Measurements from ENCODE around the gene CDH13.

Gene CDH13

GRCh38 chr16:82736224-82736623 is 109.5 kb downstream of the CDH13 start:
- no peak overlapping the region for H3K27ac ChIP-seq
- no peak for TF ChIP-seq POLR2AphosphoS5 (IDR thresholded peaks at IDR 0.05; ENCODE audit: borderline replicate concordance, low read depth, low read length)
- TF ChIP-seq FOXP2 (optimal IDR thresholded peaks at IDR 0.05; ENCODE audit: control extremely low read depth, extremely low read length, insufficient read depth), result no peak
- TF ChIP-seq EZH2 (IDR thresholded peaks at IDR 0.05), result no peak
- no peaks in the 10 kb centered on the region for H3K9me3 ChIP-seq (ENCODE audit: low read depth, low read length)

GRCh38 chr16:82738699-82739098 is 111.9 kb downstream of the CDH13 start:
- Histone ChIP-seq H3K4me3 (no peak overlapping the region), H3K27ac (no peak overlapping the region), H3K9me3 (ENCODE audit: low read depth, low read length) (no peaks in the 10 kb centered on the region), H3K36me3 (ENCODE audit: insufficient read depth, low read length) (no peaks in the 10 kb centered on the region), H3K9ac (ENCODE audit: insufficient read length) (no peak overlapping the region)
- TF ChIP-seq FOXP2 (optimal IDR thresholded peaks at IDR 0.05; ENCODE audit: control extremely low read depth, extremely low read length, insufficient read depth), result no peak
- TF ChIP-seq EZH2 (IDR thresholded peaks at IDR 0.05), result no peak
- TF ChIP-seq POLR2AphosphoS5 (IDR thresholded peaks at IDR 0.05; ENCODE audit: borderline replicate concordance, low read depth, low read length), result no peak
- DNase-seq (ENCODE audit: low read depth, low spot score), result no peak

More at GRCh38 chr16:82736224-82736623, 109.5 kb downstream of the CDH13 start:
- no peak for DNase-seq (ENCODE audit: low read depth, low spot score)
- H3K9ac ChIP-seq (ENCODE audit: insufficient read length), result no peak overlapping the region
- no peaks in the 10 kb centered on the region for H3K36me3 ChIP-seq (ENCODE audit: insufficient read depth, low read length)
- no peak overlapping the region for H3K4me3 ChIP-seq

GRCh38 chr16:82741073-82741615 is 114.4 kb downstream of the CDH13 start:
- Histone ChIP-seq H3K36me3 (ENCODE audit: insufficient read depth, low read length) (no peaks in the 10 kb centered on the region), H3K9ac (ENCODE audit: insufficient read length) (no peak overlapping the region), H3K4me3 (no peak overlapping the region), H3K27ac (no peak overlapping the region), H3K9me3 (ENCODE audit: low read depth, low read length) (no peaks in the 10 kb centered on the region)
- TF ChIP-seq FOXP2 (optimal IDR thresholded peaks at IDR 0.05; ENCODE audit: control extremely low read depth, extremely low read length, insufficient read depth), result no peak
- TF ChIP-seq POLR2AphosphoS5 (IDR thresholded peaks at IDR 0.05; ENCODE audit: borderline replicate concordance, low read depth, low read length), result no peak
- TF ChIP-seq EZH2 (IDR thresholded peaks at IDR 0.05), result no peak
- no peak for DNase-seq (ENCODE audit: low read depth, low spot score)

DNA sequence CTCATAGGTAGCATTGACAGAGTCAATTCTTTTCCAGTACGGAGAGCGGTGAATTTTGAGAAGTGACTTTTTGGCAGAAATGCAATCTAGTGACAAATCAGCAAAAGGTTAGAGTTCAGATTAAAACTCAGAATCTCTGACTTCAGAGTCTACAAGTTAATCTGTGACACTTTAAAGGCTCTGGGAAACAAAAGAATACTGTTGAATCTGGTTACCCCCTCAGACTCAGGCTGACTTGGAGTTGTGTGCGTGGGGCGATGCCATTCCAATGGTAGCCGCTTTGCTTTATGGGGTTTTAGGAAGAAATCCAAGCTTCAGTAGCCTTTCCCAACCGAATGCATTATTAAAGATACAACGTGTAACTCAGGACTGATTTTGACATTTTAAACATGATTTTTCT is 118.2 kb downstream of the CDH13 start:
- Histone ChIP-seq H3K36me3 (ENCODE audit: insufficient read depth, low read length) (no peaks in the 10 kb centered on the region), H3K9ac (ENCODE audit: insufficient read length) (no peak overlapping the region), H3K27ac (no peak overlapping the region), H3K9me3 (ENCODE audit: low read depth, low read length) (no peaks in the 10 kb centered on the region), H3K4me3 (no peak overlapping the region)
- no peak for DNase-seq (ENCODE audit: low read depth, low spot score)
- TF ChIP-seq POLR2AphosphoS5 (IDR thresholded peaks at IDR 0.05; ENCODE audit: borderline replicate concordance, low read depth, low read length) (no peak), FOXP2 (optimal IDR thresholded peaks at IDR 0.05; ENCODE audit: control extremely low read depth, extremely low read length, insufficient read depth) (no peak), EZH2 (IDR thresholded peaks at IDR 0.05) (no peak)

DNA sequence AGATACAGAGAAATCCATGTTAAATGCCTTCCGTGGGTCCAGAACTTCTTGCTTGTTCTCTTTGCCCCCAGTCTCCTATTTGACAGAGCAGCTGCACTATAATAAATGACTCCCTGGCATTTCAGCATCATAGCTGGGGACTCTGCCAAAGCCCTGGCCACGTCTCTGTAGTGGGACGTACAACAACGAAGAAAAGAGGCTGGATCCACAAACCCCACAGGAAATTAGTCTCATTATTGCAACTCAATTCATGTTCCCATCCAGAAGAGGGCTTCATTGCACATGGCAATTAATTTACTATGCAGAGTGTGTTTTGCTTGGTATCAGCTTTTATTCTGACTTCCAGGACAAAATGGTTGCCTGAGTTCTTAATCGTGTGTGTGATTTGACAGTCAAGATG is 121.3 kb downstream of the CDH13 start:
- TF ChIP-seq FOXP2 (optimal IDR thresholded peaks at IDR 0.05; ENCODE audit: control extremely low read depth, extremely low read length, insufficient read depth) (no peak), EZH2 (IDR thresholded peaks at IDR 0.05) (no peak), POLR2AphosphoS5 (IDR thresholded peaks at IDR 0.05; ENCODE audit: borderline replicate concordance, low read depth, low read length) (no peak)
- no peak overlapping the region for H3K9ac ChIP-seq (ENCODE audit: insufficient read length)
- H3K9me3 ChIP-seq (ENCODE audit: low read depth, low read length), result no peaks in the 10 kb centered on the region
- no peak overlapping the region for H3K4me3 ChIP-seq
- no peak overlapping the region for H3K27ac ChIP-seq
- no peaks in the 10 kb centered on the region for H3K36me3 ChIP-seq (ENCODE audit: insufficient read depth, low read length)
- DNase-seq (ENCODE audit: low read depth, low spot score), result no peak

DNA sequence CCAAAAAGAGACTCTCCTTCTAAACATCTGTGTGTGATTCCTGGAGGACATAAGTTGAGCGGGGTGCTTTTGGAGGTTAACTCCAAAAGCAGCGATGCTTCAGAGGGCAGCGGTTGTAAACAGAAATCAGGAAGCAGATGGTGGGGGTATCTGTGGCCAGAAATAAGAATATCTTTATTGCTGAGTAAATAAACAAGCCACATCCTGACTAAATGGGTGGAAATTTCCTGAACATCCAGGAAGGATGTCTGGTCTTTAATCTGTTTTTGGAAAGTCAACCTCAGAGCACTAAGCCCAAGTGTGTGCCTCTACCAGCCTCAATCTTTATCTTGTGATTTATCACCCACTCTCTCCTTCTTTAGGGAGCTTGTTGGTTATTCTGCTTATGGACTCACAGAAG is 123.3 kb downstream of the CDH13 start:
- TF ChIP-seq POLR2AphosphoS5 (IDR thresholded peaks at IDR 0.05; ENCODE audit: borderline replicate concordance, low read depth, low read length) (no peak), FOXP2 (optimal IDR thresholded peaks at IDR 0.05; ENCODE audit: control extremely low read depth, extremely low read length, insufficient read depth) (no peak), EZH2 (IDR thresholded peaks at IDR 0.05) (no peak)
- no peak overlapping the region for H3K4me3 ChIP-seq
- H3K9me3 ChIP-seq (ENCODE audit: low read depth, low read length), result no peaks in the 10 kb centered on the region
- no peak for DNase-seq (ENCODE audit: low read depth, low spot score)
- H3K36me3 ChIP-seq (ENCODE audit: insufficient read depth, low read length), result no peaks in the 10 kb centered on the region
- no peak overlapping the region for H3K9ac ChIP-seq (ENCODE audit: insufficient read length)
- no peak overlapping the region for H3K27ac ChIP-seq

DNA sequence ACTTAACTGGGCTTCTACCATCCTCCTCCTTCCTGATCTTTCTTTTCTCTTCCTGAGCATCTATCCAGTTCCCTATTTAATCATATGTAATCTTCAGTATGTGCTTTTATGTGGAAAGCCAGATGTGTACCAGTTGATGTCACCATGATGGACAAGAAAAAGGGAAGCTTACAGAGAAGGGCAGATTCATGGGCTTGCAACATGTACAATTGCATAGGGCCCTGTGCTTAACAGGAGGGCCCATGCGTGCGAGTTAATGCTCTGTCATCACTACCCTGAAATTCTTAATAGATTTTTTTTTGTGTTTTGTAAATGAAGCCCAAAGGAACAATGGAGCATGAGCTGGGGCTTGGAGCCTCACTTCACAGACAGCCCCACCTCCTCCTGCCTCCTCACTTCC is 124.3 kb downstream of the CDH13 start:
- no peak overlapping the region for H3K9ac ChIP-seq (ENCODE audit: insufficient read length)
- H3K36me3 ChIP-seq (ENCODE audit: insufficient read depth, low read length), result no peaks in the 10 kb centered on the region
- no peak overlapping the region for H3K4me3 ChIP-seq
- no peak overlapping the region for H3K27ac ChIP-seq
- TF ChIP-seq EZH2 (IDR thresholded peaks at IDR 0.05) (no peak), POLR2AphosphoS5 (IDR thresholded peaks at IDR 0.05; ENCODE audit: borderline replicate concordance, low read depth, low read length) (no peak)
- DNase-seq (ENCODE audit: low read depth, low spot score), result no peak
- H3K9me3 ChIP-seq (ENCODE audit: low read depth, low read length), result no peaks in the 10 kb centered on the region

GRCh38 chr16:82752172-82752571 is 125.4 kb downstream of the CDH13 start:
- Histone ChIP-seq H3K9ac (ENCODE audit: insufficient read length) (no peak overlapping the region), H3K36me3 (ENCODE audit: insufficient read depth, low read length) (no peaks in the 10 kb centered on the region), H3K27ac (no peak overlapping the region), H3K4me3 (no peak overlapping the region), H3K9me3 (ENCODE audit: low read depth, low read length) (no peaks in the 10 kb centered on the region)
- DNase-seq (ENCODE audit: low read depth, low spot score), result no peak
- TF ChIP-seq POLR2AphosphoS5 (IDR thresholded peaks at IDR 0.05; ENCODE audit: borderline replicate concordance, low read depth, low read length), result no peak
- TF ChIP-seq EZH2 (IDR thresholded peaks at IDR 0.05), result no peak
- TF ChIP-seq FOXP2 (optimal IDR thresholded peaks at IDR 0.05; ENCODE audit: control extremely low read depth, extremely low read length, insufficient read depth), result no peak

GRCh38 chr16:82753821-82754220 is 127.1 kb downstream of the CDH13 start:
- no peak for TF ChIP-seq POLR2AphosphoS5 (IDR thresholded peaks at IDR 0.05; ENCODE audit: borderline replicate concordance, low read depth, low read length)
- Histone ChIP-seq H3K27ac (no peak overlapping the region), H3K4me3 (no peak overlapping the region), H3K9ac (ENCODE audit: insufficient read length) (no peak overlapping the region), H3K9me3 (ENCODE audit: low read depth, low read length) (no peaks in the 10 kb centered on the region), H3K36me3 (ENCODE audit: insufficient read depth, low read length) (no peaks in the 10 kb centered on the region)
- DNase-seq (ENCODE audit: low read depth, low spot score), result no peak

All from SK-N-MC (cell line).